NCI-H526 treated with DMSO at 0.1 percent for 48 hours (cell line): ENCODE measurements around the gene RAP2C.

Experiments
- DNase-seq: peaks from one replicate; lab custom pipeline; 2025; lab: John Stamatoyannopoulos, UW

Gene RAP2C

GRCh38 chrX:132219343-132219768 is at the start of gene RAP2C:
RAP2C (minus strand) TSS chrX:132219447; CDS start chrX:132217268, 2,179 bp downstream.
- peak; percentile 59 for DNase-seq

- no peak for DNase-seq
These were observed 48.1 kb upstream of the RAP2C start for GRCh38 chrX:132267392-132267791.

GRCh38 chrX:132266583-132267355 is 47.5 kb upstream of the RAP2C start:
- DNase-seq = no peak

- no peak for DNase-seq
These were observed 43.9 kb upstream of the RAP2C start for GRCh38 chrX:132263127-132263526.

- no peak for DNase-seq
These were observed 39.3 kb upstream of the RAP2C start for GRCh38 chrX:132258509-132258908.

GRCh38 chrX:132257116-132257515 is 37.9 kb upstream of the RAP2C start:
- DNase-seq = no peak

GRCh38 chrX:132236121-132236520 is 16.9 kb upstream of the RAP2C start:
- DNase-seq = no peak

GRCh38 chrX:132235488-132235887 is 16.2 kb upstream of the RAP2C start:
- DNase-seq = no peak

GRCh38 chrX:132231587-132231986 is 12.3 kb upstream of the RAP2C start:
- no peak for DNase-seq

- DNase-seq = no peak
These were observed 8.3 kb upstream of the RAP2C start for GRCh38 chrX:132227383-132228112.

- DNase-seq = no peak
These were observed 6.9 kb upstream of the RAP2C start for GRCh38 chrX:132226169-132226568.

- peak; percentile 60 for DNase-seq
These were observed 991 bp downstream of the RAP2C start for GRCh38 chrX:132218100-132218812.

GRCh38 chrX:132217203-132218073 is 1.8 kb downstream of the RAP2C start:
- DNase-seq = peak; percentile 48

GRCh38 chrX:132216806-132217202 is 2.4 kb downstream of the RAP2C start:
- DNase-seq = no peak

GRCh38 chrX:132216283-132216682 is 3.0 kb downstream of the RAP2C start:
- DNase-seq = no peak

GRCh38 chrX:132214518-132214917 is 4.7 kb downstream of the RAP2C start:
- no peak for DNase-seq

GRCh38 chrX:132209527-132209926 is 9.7 kb downstream of the RAP2C start:
- DNase-seq = no peak

GRCh38 chrX:132208422-132208821 is 10.8 kb downstream of the RAP2C start:
- DNase-seq = no peak

GRCh38 chrX:132207996-132208395 is 11.3 kb downstream of the RAP2C start:
- DNase-seq = no peak

GRCh38 chrX:132206259-132206658 is 13.0 kb downstream of the RAP2C start:
- DNase-seq = no peak

GRCh38 chrX:132204629-132205028 is 14.6 kb downstream of the RAP2C start:
- no peak for DNase-seq

- no peak for DNase-seq
These were observed 18.3 kb downstream of the RAP2C start for GRCh38 chrX:132200976-132201375.
